Astrocyte (in vitro differentiated cells and primary cell): ENCODE results near the gene IQCK. TPM values are rescaled to one million over a fixed set of nuclear protein-coding genes. Genes with fewer than 3 reads are reported as not detected.

Experiments used
- DNase-seq: peaks from one replicate; pipeline ENCODE4 v3.0.0-alpha.2; 2010; ENCODE audit warnings: low read depth
- FAIRE-seq: peaks from 2 replicates; lab custom pipeline; 2011; peaks lifted over from hg19 to GRCh38; lab: Jason Lieb, UNC
- H2AFZ ChIP-seq: 2 replicates; pipeline ENCODE4 v1.6.0; 2012; ENCODE audit warnings: low read depth, low read length, inconsistent platforms
- H3K27ac ChIP-seq: 2 replicates; pipeline ENCODE4 v1.5.1; 2011; ENCODE audit warnings: low read depth, low read length, inconsistent platforms
- H3K27me3 ChIP-seq: 2 replicates; pipeline ENCODE4 v1.6.0; 2011; ENCODE audit warnings: low read length, inconsistent platforms; ENCODE audit not compliant: insufficient read depth
- H3K36me3 ChIP-seq: 2 replicates; pipeline ENCODE4 v1.5.1; 2011; ENCODE audit warnings: low read length, inconsistent platforms; ENCODE audit not compliant: insufficient read depth
- H3K4me1 ChIP-seq: 2 replicates; pipeline ENCODE4 v1.5.1; 2011; ENCODE audit warnings: low read length, inconsistent platforms; ENCODE audit not compliant: insufficient read depth
- H3K4me2 ChIP-seq: 2 replicates; pipeline ENCODE4 v1.6.0; 2012; ENCODE audit warnings: low read length, inconsistent platforms
- H3K4me3 ChIP-seq: 2 replicates; pipeline ENCODE4 v1.5.1; 2011; ENCODE audit warnings: low read depth, mild to moderate bottlenecking, low read length, inconsistent platforms; ENCODE audit not compliant: insufficient read depth
- H3K79me2 ChIP-seq: 2 replicates; pipeline ENCODE4 v1.6.0; 2012; ENCODE audit warnings: mild to moderate bottlenecking, low read length, inconsistent platforms; ENCODE audit not compliant: insufficient read depth
- H3K9ac ChIP-seq: 2 replicates; pipeline ENCODE4 v1.6.0; 2012; ENCODE audit warnings: mild to moderate bottlenecking, low read length, inconsistent platforms
- H3K9me3 ChIP-seq: 2 replicates; pipeline ENCODE4 v1.5.1; 2012; ENCODE audit warnings: low read depth, mild to moderate bottlenecking, low read length, inconsistent platforms; ENCODE audit not compliant: insufficient read depth
- H4K20me1 ChIP-seq: 2 replicates; pipeline ENCODE4 v1.6.0; 2012; ENCODE audit warnings: low read length, inconsistent platforms; ENCODE audit not compliant: insufficient read depth
- H3K27ac Mint-ChIP-seq: one replicate; pipeline ENCODE4 v1.8.0; 2021; ENCODE audit warnings: mild to moderate bottlenecking, mixed read lengths; ENCODE audit not compliant: unreplicated experiment
- H3K27me3 Mint-ChIP-seq: one replicate; pipeline ENCODE4 v1.8.0; 2021; ENCODE audit warnings: low read depth, mixed read lengths; ENCODE audit not compliant: unreplicated experiment
- H3K36me3 Mint-ChIP-seq: one replicate; pipeline ENCODE4 v1.8.0; 2021; ENCODE audit warnings: low read depth, mixed read lengths; ENCODE audit not compliant: unreplicated experiment
- H3K4me1 Mint-ChIP-seq: one replicate; pipeline ENCODE4 v1.8.0; 2021; ENCODE audit warnings: low read depth, mixed read lengths; ENCODE audit not compliant: unreplicated experiment
- H3K4me3 Mint-ChIP-seq: one replicate; pipeline ENCODE4 v1.8.0; 2021; ENCODE audit warnings: mild to moderate bottlenecking, moderate library complexity, mixed read lengths; ENCODE audit not compliant: unreplicated experiment
- H3K9me3 Mint-ChIP-seq: one replicate; pipeline ENCODE4 v1.8.0; 2021; ENCODE audit warnings: mild to moderate bottlenecking, mixed read lengths; ENCODE audit not compliant: unreplicated experiment
- CTCF ChIP-seq: IDR thresholded peaks from 2 replicates; pipeline ENCODE4 v1.5.1; 2011; ENCODE audit warnings: low read depth, mild to moderate bottlenecking, inconsistent platforms, low read length, moderate library complexity; ENCODE audit not compliant: insufficient read depth
- EZH2 ChIP-seq: IDR thresholded peaks from 2 replicates; pipeline ENCODE4 v1.6.1; 2012; ENCODE audit warnings: mild to moderate bottlenecking, low read length, inconsistent platforms; ENCODE audit not compliant: insufficient read depth
- total RNA-seq: library from RNA; stranded (reverse); gene quantifications from 2 replicates; pipeline ENCODE4 v1.2.1, GENCODE V29; 2021

IQCK gene
- total RNA-seq, 1 donor from 2014 or later = 5.9 TPM

- Histone ChIP-seq H3K4me3 (no peak overlapping the region), H2AFZ (no peak overlapping the region), H3K27me3 (no peaks in the 10 kb centered on the region), H3K4me1 (no peaks in the 10 kb centered on the region), H3K36me3 (no peaks in the 10 kb centered on the region), H3K79me2 (no peaks in the 10 kb centered on the region), H3K9ac (no peak overlapping the region), H3K4me2 (no peak overlapping the region), H4K20me1 (no peaks in the 10 kb centered on the region), H3K9me3 (no peaks in the 10 kb centered on the region), H3K27ac (no peak overlapping the region)
- Mint-ChIP-seq H3K27ac (no peak overlapping the region), H3K36me3 (no peaks in the 10 kb centered on the region), H3K27me3 (no peaks in the 10 kb centered on the region), H3K4me1 (peaks cover 11% of the 10 kb centered on the region), H3K4me3 (no peak overlapping the region), H3K9me3 (peaks cover 3% of the 10 kb centered on the region)
- TF ChIP-seq EZH2 (no peak), CTCF (no peak)
- FAIRE-seq (no peak), DNase-seq (no peak)
Measured at GRCh38 chr16:19848756-19849155, 130.7 kb downstream of the IQCK start.

GRCh38 chr16:19850131-19850817 lies 132.2 kb downstream of the IQCK start:
- DNase-seq (no peak), FAIRE-seq (no peak)
- H3K4me3 ChIP-seq = no peak overlapping the region
- no peak overlapping the region for H3K9ac ChIP-seq
- no peaks in the 10 kb centered on the region for H3K4me1 ChIP-seq
- no peaks in the 10 kb centered on the region for H4K20me1 ChIP-seq
- Mint-ChIP-seq H3K27ac (no peak overlapping the region), H3K4me1 (peaks cover 7% of the 10 kb centered on the region), H3K4me3 (no peak overlapping the region), H3K27me3 (no peaks in the 10 kb centered on the region), H3K9me3 (no peaks in the 10 kb centered on the region), H3K36me3 (no peaks in the 10 kb centered on the region)
- H3K79me2 ChIP-seq = no peaks in the 10 kb centered on the region
- no peaks in the 10 kb centered on the region for H3K36me3 ChIP-seq
- no peaks in the 10 kb centered on the region for H3K27me3 ChIP-seq
- no peak overlapping the region for H3K4me2 ChIP-seq
- no peak for TF ChIP-seq CTCF
- no peak for TF ChIP-seq EZH2
- no peak overlapping the region for H3K27ac ChIP-seq
- no peaks in the 10 kb centered on the region for H3K9me3 ChIP-seq
- H2AFZ ChIP-seq = no peak overlapping the region

- no peak overlapping the region for H2AFZ ChIP-seq
Measured at GRCh38 chr16:19851476-19851875, 133.4 kb downstream of the IQCK start.

More at GRCh38 chr16:19851476-19851875, 133.4 kb downstream of the IQCK start:
- H3K79me2 ChIP-seq = no peaks in the 10 kb centered on the region
- H3K9ac ChIP-seq = no peak overlapping the region
- Mint-ChIP-seq H3K27ac (no peak overlapping the region), H3K27me3 (no peaks in the 10 kb centered on the region), H3K4me3 (no peak overlapping the region), H3K4me1 (peaks cover 7% of the 10 kb centered on the region), H3K9me3 (no peaks in the 10 kb centered on the region), H3K36me3 (peaks cover 3% of the 10 kb centered on the region)
- no peak overlapping the region for H3K27ac ChIP-seq
- no peak overlapping the region for H3K4me3 ChIP-seq
- H4K20me1 ChIP-seq = no peaks in the 10 kb centered on the region
- no peak for DNase-seq
- no peak for FAIRE-seq
- H3K36me3 ChIP-seq = no peaks in the 10 kb centered on the region
- no peak overlapping the region for H3K4me2 ChIP-seq
- no peaks in the 10 kb centered on the region for H3K9me3 ChIP-seq
- no peak for TF ChIP-seq EZH2
- TF ChIP-seq CTCF = no peak
- H3K27me3 ChIP-seq = no peaks in the 10 kb centered on the region
- H3K4me1 ChIP-seq = no peaks in the 10 kb centered on the region
